Dendritic cell treated with granulocyte-macrophage colony-stimulating factor and Interleukin-4, amounts not matched to agents 40 ng/mL and 50 ng/mL, for 4 days (primary cell): ENCODE measurements around the gene ARID3B.
A peak's percentile ranks its signal among the peaks of the same experiment; 100 is the strongest.
"Not testable (repeated sequence)": the region's sequence is repeated elsewhere in the genome, so short reads cannot be mapped to it uniquely, and the experiment has no call there.

Source experiments
- H3K27ac Mint-ChIP-seq: one replicate; pipeline ENCODE4 v1.8.0; 2022; ENCODE audit warnings: mild to moderate bottlenecking, mixed read lengths
- H3K27me3 Mint-ChIP-seq: one replicate; pipeline ENCODE4 v1.8.0; 2022; ENCODE audit warnings: mild to moderate bottlenecking, mixed read lengths
- H3K36me3 Mint-ChIP-seq: one replicate; pipeline ENCODE4 v1.8.0; 2022; ENCODE audit warnings: low read depth, mixed read lengths
- H3K4me1 Mint-ChIP-seq: one replicate; pipeline ENCODE4 v1.8.0; 2022; ENCODE audit warnings: low read depth, mixed read lengths
- H3K4me3 Mint-ChIP-seq: one replicate; pipeline ENCODE4 v1.8.0; 2022; ENCODE audit warnings: mild to moderate bottlenecking, moderate library complexity, mixed read lengths
- H3K9me3 Mint-ChIP-seq: one replicate; pipeline ENCODE4 v1.8.0; 2022; ENCODE audit warnings: mixed read lengths
- intact Hi-C: fragments of 100-400 bp; cut with micrococcal nuclease; formaldehyde crosslinking; loops from one replicate; pipeline ENCODE4 v1.15.0; 2022

The ARID3B gene

GRCh38 chr15:74620636-74621545, 79.9 kb downstream of the ARID3B start:
- H3K36me3 Mint-ChIP-seq, result peaks cover 94% of the 10 kb centered on the region
- no peak overlapping the region for H3K4me3 Mint-ChIP-seq
- H3K4me1 Mint-ChIP-seq, result peaks cover 63% of the 10 kb centered on the region
- no peaks in the 10 kb centered on the region for H3K27me3 Mint-ChIP-seq
- peak overlapping the region; percentile 45 for H3K27ac Mint-ChIP-seq
- H3K9me3 Mint-ChIP-seq, result no peaks in the 10 kb centered on the region
- intact Hi-C loops, result no loop called here

DNA sequence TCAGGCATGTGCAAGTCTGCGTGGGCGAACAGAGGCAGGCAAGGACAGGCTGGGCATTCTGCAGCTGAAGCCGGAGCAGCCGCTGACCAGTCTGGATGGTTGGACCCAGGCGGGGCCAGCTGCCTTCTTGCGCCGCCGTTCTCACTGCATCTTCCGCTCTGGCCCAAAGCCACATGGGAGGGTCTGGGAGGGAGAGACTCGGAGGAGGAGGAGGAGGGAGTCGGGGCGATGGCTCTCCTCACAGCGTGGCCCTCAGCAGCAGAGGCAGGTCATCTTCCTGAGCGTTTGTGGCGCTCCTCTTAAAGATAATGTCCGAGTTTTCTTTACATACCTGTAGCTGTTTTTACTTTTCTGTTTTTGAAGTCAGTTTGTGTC, 80.5 kb downstream of the ARID3B start:
- H3K27ac Mint-ChIP-seq, result no peak overlapping the region
- no peaks in the 10 kb centered on the region for H3K9me3 Mint-ChIP-seq
- intact Hi-C loops, result no loop called here
- H3K27me3 Mint-ChIP-seq, result no peaks in the 10 kb centered on the region
- peaks cover 94% of the 10 kb centered on the region for H3K36me3 Mint-ChIP-seq
- H3K4me1 Mint-ChIP-seq, result peaks cover 66% of the 10 kb centered on the region
- H3K4me3 Mint-ChIP-seq, result no peak overlapping the region

GRCh38 chr15:74621936-74622335, 80.9 kb downstream of the ARID3B start:
- Mint-ChIP-seq H3K4me3 (no peak overlapping the region), H3K9me3 (no peaks in the 10 kb centered on the region), H3K27ac (no peak overlapping the region), H3K27me3 (no peaks in the 10 kb centered on the region), H3K36me3 (peaks cover 97% of the 10 kb centered on the region), H3K4me1 (peaks cover 66% of the 10 kb centered on the region)
- intact Hi-C loops, result no loop called here

DNA sequence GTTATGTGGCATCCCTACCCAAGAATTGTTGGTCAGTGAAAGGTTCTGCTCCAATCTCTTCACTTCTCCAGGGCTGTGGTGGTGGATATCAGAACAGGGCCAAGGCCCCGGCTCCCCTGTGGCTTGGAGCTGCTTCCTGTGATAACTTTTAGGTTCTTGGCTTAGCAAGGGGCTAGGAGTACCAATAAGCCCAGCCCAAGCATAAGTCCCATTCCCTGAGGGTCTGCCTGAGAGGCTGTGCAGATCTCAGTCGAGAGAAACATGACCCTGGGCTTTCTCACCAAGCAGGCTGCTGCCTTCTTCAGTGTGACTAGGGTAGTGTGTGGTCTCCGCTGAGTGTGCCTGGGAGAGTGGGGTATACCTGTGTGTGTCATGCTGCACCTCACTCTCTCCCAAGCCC, 81.7 kb downstream of the ARID3B start:
- H3K27ac Mint-ChIP-seq, result no peak overlapping the region
- H3K9me3 Mint-ChIP-seq, result no peaks in the 10 kb centered on the region
- H3K27me3 Mint-ChIP-seq, result no peaks in the 10 kb centered on the region
- peaks cover 100% of the 10 kb centered on the region for H3K36me3 Mint-ChIP-seq
- peaks cover 66% of the 10 kb centered on the region for H3K4me1 Mint-ChIP-seq
- intact Hi-C loops, result no loop called here
- H3K4me3 Mint-ChIP-seq, result no peak overlapping the region

- no peak overlapping the region for H3K4me3 Mint-ChIP-seq
- no peak overlapping the region for H3K27ac Mint-ChIP-seq
- intact Hi-C loops, result no loop called here
- no peaks in the 10 kb centered on the region for H3K27me3 Mint-ChIP-seq
- H3K36me3 Mint-ChIP-seq, result peaks cover 100% of the 10 kb centered on the region
- peaks cover 66% of the 10 kb centered on the region for H3K4me1 Mint-ChIP-seq
- H3K9me3 Mint-ChIP-seq, result no peaks in the 10 kb centered on the region
Measured at GRCh38 chr15:74624020-74624602, 83.1 kb downstream of the ARID3B start.

DNA sequence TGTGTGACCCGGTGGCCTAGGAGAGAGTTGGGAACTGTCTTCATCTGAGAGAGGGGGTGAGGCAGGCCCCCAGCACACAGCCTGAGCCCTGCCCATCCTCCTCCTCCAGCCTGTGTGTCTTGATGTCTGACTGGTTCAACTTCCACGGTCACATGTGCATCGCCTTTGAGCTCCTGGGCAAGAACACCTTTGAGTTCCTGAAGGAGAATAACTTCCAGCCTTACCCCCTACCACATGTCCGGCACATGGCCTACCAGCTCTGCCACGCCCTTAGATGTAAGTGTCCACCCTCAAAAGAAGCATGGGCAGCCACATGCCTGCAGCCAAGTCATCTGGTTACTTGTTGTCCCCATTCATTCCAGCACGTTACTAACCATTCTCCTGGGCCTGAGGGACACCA, 84.7 kb downstream of the ARID3B start:
- Mint-ChIP-seq H3K9me3 (no peaks in the 10 kb centered on the region), H3K4me1 (peaks cover 50% of the 10 kb centered on the region), H3K4me3 (no peak overlapping the region), H3K36me3 (peaks cover 100% of the 10 kb centered on the region), H3K27ac (no peak overlapping the region), H3K27me3 (no peaks in the 10 kb centered on the region)
- intact Hi-C loops, result no loop called here

- intact Hi-C loops, result no loop called here
- Mint-ChIP-seq H3K9me3 (no peaks in the 10 kb centered on the region), H3K4me1 (peaks cover 44% of the 10 kb centered on the region), H3K36me3 (peaks cover 100% of the 10 kb centered on the region), H3K27me3 (no peaks in the 10 kb centered on the region), H3K27ac (peak overlapping the region; percentile 10), H3K4me3 (no peak overlapping the region)
Measured at GRCh38 chr15:74626336-74626735, 85.3 kb downstream of the ARID3B start.

DNA sequence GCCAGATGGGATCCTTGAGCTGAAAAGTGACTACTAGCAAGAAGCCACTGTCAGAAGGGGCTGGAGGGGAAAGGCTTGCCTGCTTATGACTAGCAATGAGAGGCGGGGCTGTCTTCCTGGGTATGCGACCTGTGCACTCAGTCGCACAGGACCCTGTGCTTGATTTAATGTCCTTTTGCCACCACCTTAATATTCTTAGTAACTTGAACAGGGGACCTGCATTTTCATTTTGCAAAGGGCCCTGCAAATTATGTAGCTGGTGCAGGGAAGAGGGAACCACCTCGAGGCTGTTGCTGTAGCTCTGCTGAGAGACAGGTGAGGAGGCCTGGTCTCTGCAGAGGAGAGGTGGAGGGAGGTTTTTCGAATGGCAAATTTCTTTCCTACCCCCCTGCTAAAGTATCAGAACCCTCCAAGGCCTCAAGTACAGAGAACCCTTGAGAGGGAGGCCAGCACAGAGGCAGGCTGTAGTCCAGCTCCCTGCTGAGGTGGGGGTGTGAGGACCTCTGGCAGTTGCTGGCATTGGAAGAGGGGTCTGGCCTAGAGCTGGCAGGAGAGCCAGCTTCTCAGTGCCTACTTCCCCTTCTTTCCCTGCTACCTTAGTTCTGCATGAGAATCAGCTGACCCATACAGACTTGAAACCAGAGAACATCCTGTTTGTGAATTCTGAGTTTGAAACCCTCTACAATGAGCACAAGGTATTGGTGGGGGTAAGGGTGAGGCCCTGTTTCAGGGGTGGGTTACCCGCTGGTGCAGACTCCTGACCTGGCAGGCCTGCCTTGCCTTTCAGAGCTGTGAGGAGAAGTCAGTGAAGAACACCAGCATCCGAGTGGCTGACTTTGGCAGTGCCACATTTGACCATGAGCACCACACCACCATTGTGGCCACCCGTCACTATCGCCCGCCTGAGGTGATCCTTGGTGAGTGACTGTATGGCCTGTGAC, 86.0 kb downstream of the ARID3B start:
- Mint-ChIP-seq H3K27ac (peak overlapping the region; percentile 10), H3K36me3 (peaks cover 100% of the 10 kb centered on the region), H3K4me1 (peaks cover 40% of the 10 kb centered on the region), H3K4me3 (no peak overlapping the region), H3K27me3 (no peaks in the 10 kb centered on the region), H3K9me3 (no peaks in the 10 kb centered on the region)
- intact Hi-C loops, result no loop called here

DNA sequence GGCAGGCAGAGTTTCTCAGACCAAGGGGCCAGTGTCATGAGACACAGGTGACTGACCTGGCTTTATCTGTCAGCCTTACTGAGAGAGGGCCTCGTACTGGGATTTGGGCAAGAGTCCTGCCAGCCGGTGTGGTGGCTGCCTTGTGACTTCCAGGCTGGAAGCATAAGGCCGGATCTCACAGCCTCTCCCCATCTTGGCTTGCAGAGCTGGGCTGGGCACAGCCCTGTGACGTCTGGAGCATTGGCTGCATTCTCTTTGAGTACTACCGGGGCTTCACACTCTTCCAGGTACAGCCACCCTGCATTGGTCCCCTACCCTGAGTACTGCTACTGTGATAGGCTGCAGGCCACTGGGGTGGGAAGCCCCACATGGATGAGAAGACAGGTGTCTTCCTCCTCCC, 86.7 kb downstream of the ARID3B start:
- Mint-ChIP-seq H3K27ac (no peak overlapping the region), H3K27me3 (no peaks in the 10 kb centered on the region), H3K4me3 (no peak overlapping the region), H3K36me3 (peaks cover 100% of the 10 kb centered on the region), H3K4me1 (peaks cover 35% of the 10 kb centered on the region), H3K9me3 (no peaks in the 10 kb centered on the region)
- intact Hi-C loops, result no loop called here

DNA sequence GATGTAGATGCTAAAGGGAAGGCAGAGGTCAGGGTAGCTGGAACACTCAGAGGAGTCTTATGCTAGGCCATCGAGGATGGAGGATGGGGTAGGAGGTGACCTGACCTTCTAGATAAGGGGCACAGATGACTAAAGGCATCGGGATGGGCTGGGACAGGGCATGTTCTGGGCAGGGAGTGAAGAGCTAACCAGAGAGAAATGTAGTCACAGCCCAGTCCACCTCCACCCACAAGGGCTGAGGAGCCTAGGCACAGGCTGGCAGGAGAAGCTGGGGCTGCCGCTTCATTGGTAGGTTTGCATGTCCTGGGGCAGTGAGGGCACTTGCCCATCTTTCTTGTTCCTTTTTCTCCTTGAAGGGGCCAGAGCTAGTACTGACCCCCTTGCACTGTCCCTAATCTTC, 87.2 kb downstream of the ARID3B start:
- Mint-ChIP-seq H3K4me3 (no peak overlapping the region), H3K4me1 (peaks cover 35% of the 10 kb centered on the region), H3K27me3 (no peaks in the 10 kb centered on the region), H3K27ac (no peak overlapping the region), H3K9me3 (no peaks in the 10 kb centered on the region), H3K36me3 (peaks cover 100% of the 10 kb centered on the region)
- intact Hi-C loops, result no loop called here

GRCh38 chr15:74628949-74629348, 87.9 kb downstream of the ARID3B start:
- no peak overlapping the region for H3K4me3 Mint-ChIP-seq

DNA sequence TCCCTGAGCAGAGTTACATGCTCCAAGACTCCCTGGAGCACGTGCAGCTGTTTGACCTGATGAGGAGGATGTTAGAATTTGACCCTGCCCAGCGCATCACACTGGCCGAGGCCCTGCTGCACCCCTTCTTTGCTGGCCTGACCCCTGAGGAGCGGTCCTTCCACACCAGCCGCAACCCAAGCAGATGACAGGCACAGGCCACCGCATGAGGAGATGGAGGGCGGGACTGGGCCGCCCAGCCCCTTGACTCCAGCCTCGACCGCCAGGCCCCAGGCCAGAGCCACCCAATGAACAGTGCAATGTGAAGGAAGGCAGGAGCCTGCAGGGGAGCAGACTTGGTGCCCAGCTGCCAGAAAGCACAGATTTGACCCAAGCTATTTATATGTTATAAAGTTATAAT, 88.7 kb downstream of the ARID3B start:
- not testable (repeated sequence) for H3K27ac Mint-ChIP-seq
- intact Hi-C loops, result loop anchor here (5.0 kb wide), 1 partner anchor 257 kb away; no protein-coding TSS in a partner anchor
- peaks cover 97% of the 10 kb centered on the region for H3K36me3 Mint-ChIP-seq

More at GRCh38 chr15:74628949-74629348, 87.9 kb downstream of the ARID3B start:
- Mint-ChIP-seq H3K27ac (no peak overlapping the region), H3K27me3 (no peaks in the 10 kb centered on the region), H3K36me3 (peaks cover 97% of the 10 kb centered on the region), H3K4me1 (peaks cover 35% of the 10 kb centered on the region), H3K9me3 (no peaks in the 10 kb centered on the region)
- intact Hi-C loops, result no loop called here

GRCh38 chr15:74630284-74631086, 89.5 kb downstream of the ARID3B start:
- Mint-ChIP-seq H3K36me3 (peaks cover 97% of the 10 kb centered on the region), H3K4me1 (peaks cover 35% of the 10 kb centered on the region), H3K9me3 (no peaks in the 10 kb centered on the region), H3K27ac (no peak overlapping the region), H3K4me3 (no peak overlapping the region), H3K27me3 (no peaks in the 10 kb centered on the region)
- intact Hi-C loops, result loop anchor here (5.0 kb wide), 1 partner anchor 258 kb away; no protein-coding TSS in a partner anchor

More for the DNA sequence above, 88.7 kb downstream of the ARID3B start:
- H3K9me3 Mint-ChIP-seq, H3K4me3 Mint-ChIP-seq, H3K27me3 Mint-ChIP-seq: not testable (repeated sequence)
- H3K4me1 Mint-ChIP-seq, result peaks cover 35% of the 10 kb centered on the region
